OCI-M2 (cell line): ENCODE results near the gene ACTG1.
"Not testable (repeated sequence)": the region's sequence is repeated elsewhere in the genome, so short reads cannot be mapped to it uniquely, and the experiment has no call there.

ENCODE experiments used
- DNase-seq: peaks from one replicate; lab custom pipeline; 2025; ENCODE audit not compliant: unreplicated experiment; lab: John Stamatoyannopoulos, UW

Gene ACTG1

DNA sequence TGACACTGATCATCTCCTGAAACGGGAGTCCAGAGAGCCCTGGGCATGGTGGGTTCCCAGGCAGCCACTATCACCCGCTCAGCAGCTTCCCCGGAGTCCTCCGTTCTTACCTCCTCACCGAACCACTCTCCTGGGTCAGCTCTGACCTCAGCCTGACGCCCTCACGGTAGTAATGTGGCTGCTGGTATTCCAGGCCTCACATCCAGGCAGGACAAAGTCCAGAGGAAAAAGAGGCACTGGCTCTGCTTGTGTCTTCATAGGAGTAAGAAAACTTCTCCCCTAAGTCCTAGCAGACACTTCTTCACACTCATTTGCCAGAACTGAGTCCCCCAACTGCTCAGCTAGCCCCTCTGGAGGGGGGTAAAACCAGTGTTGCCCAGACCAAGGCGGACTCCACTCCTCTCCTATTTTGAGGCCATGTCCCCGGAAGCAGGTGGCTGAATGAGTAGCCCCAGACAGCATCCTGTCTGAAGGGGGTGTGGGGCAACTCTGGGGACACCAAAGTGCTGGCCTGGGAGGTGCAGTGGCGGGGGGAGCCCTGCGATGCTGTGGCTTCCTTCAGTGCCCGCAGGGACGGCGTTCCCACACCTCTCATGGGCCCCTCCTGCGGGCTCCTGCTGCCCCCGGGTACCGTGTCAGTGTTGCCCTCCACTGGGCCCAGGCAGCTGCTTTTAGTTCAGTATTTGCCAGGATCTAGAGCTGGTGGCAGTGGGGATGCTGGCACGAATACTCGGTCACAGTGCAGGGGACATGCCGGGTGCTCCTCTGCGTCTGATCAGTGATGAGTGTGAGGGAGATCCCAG is 20.9 kb upstream of the ACTG1 start:
- no peak for DNase-seq

DNA sequence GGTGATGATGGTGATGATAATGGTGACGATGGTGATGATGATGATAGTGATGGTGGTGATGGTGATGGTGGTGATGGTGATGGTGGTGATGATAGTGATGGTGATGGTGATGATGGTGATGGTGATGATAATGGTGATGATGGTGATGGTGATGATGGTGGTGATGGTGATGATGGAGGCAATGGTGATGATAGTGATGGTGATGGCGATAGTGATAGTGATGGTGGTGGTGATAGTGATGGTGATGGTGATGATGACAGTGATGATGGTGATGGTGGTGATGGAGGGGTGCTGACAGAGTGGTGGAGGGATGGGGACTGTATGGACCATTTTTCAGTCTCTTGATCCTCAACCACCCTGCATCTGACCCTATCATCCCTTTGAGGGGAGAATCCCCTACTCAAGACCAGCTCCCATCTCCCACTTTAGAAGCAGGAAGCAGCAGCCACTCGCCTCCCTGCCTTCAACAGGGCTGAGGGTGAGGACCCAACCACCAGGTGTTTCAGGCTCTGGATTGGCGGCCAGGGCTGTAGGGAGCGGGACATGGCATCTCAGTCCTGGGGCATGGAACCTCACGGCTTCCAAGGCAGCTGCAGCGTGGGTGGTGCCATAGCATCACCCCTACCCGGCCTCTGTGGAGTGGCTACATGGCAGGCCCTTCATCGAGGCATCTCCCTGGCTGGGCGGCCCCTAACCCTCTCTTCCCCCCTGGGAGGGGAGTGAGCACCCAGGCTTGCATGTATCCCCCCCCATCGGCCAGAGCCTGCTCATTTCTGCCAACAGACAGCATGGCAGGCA is 20.1 kb upstream of the ACTG1 start:
- no peak for DNase-seq

DNA sequence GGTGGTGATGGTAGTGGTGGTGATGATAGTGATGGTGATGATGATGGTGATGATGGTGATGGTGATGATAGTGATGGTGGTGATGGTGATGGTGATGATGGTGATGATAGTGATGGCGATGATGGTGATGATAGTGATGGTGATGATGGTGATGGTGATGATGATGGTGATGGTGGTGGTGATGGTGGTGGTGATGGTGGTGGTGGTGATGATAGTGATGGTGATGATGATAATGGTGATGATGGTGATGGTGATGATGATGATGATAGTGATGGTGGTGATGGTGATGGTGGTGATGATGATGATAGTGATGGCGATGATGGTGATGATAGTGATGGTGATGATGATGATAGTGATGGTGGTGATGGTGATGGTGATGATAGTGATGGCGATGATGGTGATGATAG is 19.4 kb upstream of the ACTG1 start:
- not testable (repeated sequence) for DNase-seq

DNA sequence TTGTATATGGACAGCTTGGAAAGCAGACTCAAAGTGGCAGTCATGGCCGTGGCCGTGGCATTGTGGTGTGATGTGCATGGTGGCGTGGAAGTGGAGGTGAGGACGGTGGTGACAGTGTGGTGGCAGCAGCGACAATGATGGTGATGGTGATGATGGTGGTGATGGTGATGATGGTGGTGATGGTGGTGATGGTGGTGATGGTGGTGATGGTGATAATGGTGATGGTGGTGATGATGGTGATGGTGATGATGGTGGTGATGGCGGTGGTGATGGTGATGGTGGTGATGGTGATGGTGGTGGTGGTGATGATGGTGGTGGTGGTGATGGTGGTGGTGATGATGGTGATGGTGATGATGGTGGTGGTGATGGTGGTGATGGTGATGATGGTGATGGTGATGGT is 18.4 kb upstream of the ACTG1 start:
- not testable (repeated sequence) for DNase-seq

DNA sequence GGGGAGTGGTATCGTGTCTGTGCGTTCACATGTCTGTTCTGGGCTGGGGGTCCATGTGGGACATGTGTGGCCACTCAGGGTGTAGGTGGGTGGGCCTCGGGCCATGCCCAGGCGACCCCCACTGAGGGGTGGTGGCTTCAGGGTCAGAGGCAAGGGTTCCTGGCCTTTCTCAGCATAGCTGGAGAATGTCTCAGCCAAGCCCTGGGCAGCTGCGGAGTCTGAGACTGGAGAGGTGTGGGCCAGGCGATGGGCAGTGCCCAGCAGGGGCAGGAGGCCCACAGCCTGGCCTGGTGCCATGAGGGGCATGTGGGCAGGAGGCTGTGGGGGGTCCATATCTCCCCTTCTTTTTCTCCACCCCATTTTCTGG is 16.8 kb upstream of the ACTG1 start:
- DNase-seq: no peak

DNA sequence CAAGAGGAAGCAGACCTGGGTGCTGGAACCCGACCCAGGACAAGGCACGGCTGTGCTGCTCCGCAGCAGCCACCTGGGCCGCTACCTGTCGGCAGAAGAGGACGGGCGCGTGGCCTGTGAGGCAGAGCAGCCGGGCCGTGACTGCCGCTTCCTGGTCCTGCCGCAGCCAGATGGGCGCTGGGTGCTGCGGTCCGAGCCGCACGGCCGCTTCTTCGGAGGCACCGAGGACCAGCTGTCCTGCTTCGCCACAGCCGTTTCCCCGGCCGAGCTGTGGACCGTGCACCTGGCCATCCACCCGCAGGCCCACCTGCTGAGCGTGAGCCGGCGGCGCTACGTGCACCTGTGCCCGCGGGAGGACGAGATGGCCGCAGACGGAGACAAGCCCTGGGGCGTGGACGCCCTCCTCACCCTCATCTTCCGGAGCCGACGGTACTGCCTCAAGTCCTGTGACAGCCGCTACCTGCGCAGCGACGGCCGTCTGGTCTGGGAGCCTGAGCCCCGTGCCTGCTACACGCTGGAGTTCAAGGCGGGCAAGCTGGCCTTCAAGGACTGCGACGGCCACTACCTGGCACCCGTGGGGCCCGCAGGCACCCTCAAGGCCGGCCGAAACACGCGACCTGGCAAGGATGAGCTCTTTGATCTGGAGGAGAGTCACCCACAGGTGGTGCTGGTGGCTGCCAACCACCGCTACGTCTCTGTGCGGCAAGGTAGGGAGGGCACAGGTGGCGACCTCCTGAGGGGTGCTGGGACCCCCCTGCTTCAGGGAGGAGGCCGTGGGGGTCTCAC is 16.2 kb upstream of the ACTG1 start:
- DNase-seq: no peak

DNA sequence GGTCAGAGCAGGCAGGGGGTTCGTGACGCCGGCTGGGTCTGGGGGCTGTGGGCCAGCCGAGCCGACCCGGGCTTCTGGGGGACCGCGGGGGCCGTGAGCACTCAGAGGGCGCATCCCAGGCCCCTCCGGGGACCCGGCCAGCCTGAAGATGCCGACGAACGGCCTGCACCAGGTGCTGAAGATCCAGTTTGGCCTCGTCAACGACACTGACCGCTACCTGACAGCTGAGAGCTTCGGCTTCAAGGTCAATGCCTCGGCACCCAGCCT is 15.7 kb upstream of the ACTG1 start:
- no peak for DNase-seq

DNA sequence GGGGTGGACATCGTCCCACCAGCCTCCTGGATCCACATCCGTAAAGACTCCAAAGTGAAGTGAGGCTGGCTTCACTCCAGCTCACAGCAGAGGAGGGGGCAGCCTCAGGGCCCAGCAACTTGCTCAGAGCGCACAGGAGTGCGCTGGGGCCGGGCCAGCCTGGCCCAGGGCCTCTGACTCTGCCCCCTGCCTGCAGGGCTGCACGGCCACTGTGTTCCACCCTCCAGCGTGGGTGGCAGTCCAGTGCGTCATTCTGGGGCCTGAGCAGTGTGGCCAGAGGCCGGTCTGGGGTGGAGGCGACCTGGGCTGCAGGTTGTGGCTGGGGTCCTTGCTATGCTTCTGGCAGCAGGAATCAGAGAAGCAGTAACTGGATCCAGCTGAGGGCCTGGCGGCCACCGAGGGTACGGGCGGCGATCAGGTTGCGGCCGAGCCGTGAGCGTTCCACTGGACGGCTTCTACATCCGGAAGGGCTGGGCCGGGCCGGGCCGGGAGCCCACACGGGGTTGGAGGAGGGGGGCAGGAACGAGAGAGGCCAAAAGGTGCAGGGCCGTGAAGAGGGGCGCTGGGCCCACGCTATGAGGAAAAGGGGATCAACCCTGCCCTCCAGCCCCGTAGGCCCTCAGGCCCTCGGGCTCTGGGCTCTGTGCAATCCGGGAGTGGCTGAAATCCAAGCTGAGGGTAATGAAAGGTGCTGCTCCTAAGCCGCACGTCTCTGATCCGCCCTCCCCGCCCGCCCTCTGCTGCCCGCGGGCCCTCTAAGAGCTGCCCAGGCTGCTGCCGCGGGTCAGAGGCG is 15.2 kb upstream of the ACTG1 start, which contains the start of gene FSCN2:
Gene FSCN2, plus strand, starts transcription at position 787 of the 793 bp plus-strand sequence. CDS start 155 bp downstream, outside the sequence.
- no peak for DNase-seq

DNA sequence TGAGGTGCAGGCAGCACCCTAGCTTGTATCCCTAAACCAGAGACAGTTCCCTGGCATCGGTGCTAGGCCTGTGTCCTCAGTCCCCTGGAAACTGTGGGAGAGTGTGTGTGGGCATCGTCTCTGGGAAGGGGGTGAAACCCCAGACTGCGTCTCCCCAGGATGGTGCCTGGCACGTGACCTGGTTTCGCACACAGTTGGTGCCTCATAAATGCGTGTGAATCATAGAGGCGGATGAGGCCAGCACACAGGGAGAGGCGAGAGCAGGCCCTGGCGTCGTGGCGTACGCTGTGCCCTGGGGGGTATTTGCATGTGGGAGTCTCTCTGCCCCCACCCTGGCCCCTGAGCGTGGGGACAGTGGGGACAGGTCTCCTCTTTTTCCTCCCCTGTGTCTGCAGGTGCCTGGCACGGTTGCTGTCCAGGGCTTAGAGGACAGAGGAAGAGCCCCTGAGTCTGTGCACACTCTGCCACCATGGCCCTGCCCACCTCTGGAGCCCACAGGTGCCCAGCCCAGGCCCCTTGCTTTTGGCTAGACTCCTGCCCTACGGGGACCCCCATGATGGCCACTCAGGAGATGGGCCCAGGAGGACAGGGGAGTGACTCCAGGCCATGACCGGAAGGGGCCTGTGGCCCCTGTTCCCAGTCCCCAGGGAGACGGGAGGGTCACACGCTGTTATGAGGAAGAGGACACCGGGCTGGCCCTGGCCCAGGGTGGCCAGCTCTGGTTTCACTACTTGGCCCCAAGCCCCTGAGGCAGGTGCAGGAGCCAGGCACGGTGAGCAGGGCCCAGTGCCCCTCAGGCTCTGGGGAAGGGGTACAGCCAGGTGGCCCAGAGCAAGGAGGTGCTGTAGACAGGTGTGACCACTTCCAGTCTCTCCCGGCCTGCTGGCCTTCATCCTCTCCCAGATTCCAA is 14.3 kb upstream of the ACTG1 start:
- no peak for DNase-seq

DNA sequence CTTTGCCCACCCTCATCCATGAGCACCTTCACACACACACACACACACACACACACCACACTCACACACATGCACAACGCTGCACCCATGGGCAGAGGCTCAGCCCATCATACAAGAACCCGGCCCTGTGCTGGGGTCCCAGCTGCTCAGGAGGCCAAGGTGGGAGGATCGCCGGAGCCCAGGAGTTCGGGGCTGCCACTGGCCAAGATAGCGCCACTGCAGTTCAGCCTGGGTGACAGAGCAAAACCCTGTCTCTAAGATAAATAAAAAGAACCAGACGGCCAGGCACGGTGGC is 12.2 kb upstream of the ACTG1 start:
- DNase-seq: no peak

DNA sequence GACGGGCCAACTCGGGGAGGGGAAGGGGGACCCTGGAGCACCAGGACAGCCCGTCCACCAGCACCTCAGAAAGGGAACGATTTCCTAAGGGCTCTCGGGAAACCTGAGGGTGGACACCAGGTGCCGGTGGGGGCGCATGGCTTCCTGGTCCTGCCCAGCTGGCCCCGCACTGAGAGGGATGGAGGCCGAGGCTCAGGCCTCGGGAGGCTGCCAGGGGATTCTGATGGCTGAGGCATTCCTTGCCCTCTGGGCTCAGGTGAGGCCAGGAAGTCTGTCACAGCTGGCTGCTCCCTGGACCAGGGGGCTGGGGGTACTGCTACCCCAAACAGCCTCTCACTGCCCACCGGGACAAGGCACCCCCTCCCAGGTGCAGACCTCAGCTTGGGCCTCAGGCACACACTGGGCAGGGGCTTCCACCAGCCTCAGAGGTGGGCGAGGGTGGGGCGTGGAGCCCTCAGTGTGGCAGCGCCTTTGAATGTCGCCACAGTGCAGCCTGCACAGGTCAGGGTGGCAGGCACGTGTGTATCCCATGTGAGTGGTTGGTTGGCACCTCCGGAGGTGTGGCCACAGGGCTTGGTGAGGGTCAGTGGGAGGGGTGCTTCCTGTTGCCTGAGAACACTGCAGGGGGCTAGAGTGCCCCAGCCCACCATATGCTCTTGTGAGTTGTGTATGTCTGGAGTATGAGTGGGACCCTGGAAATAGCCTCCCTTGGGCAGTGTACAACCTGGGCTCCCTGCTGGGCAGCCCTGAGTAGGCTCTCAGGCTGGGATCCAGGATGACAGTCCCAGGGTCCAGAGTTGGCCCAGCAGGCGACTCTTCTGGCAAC is 11.7 kb upstream of the ACTG1 start:
- no peak for DNase-seq

DNA sequence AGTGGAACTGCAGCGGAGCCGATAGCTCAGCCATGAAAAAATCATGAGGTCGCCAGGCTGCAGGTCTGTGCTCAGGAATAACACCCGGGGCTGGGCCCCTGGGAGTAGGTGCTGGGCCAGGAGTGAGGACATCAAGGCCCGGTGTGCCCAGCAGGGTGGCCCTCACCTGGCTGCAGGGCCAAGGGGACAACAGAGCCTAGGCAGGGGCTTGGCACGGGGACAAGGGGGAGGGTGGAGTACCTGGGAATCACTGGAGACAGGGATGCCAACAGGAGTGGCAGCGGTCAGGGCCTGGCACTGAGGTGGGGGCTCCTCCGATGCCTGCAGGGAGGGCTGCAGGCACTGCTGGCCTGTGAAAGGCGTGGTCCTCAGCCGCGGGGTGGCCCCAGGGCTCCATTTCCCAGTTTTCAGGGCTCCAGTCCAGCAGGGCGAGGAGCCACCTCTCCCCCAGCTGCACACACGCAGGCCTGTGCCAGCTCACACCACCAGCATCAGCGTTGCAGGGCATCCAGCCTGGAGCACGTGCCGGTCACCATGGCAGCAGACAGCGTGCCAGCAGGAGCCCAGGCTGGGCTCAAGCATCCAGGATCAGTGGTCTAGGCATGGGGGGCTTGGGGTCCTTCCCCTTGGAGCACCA is 10.9 kb upstream of the ACTG1 start:
- no peak for DNase-seq

DNA sequence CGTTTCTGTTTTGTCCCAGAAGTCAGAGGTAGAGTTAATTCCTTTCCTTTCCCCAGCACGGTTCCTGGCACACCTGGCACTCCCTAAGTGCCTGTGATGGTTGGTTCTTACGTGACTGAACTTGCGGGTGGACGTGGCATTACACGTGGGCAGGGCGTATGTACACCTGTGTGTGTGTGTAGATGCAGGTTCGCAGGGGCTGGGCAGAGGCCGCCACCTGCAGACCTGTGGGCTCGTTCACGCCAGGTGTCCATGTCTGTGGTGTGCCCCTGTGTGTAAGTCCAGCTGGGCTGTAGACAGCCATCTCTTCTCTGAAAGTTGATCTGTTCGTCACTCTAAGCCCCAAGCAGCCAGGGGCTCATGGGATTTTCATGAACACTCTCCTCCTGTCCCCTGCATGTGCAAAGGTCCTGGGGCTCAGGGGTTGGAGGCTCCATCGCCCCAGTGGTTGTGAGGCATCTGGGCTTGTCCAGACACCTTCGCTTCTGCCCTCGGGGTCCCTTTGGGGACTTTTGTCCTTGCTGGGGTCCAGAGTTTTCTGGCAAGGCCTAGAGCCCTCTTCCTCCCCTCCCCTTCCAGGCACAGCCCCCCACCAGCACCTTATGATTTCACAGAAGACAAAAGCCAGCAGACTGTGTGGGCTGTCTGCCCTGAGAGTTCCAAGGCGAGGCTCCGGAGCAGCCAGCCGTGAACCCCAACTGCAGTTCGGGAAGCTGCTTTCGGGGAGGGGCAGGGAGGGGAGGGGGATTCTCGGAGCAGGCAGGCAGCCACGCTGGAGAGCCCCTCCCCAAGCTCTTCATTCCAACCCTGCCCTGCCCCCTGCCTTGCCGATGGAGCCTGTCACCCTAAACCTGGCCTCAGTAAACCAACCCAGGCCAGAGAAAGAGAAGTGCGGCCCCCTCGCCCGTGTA is 10.1 kb upstream of the ACTG1 start:
- no peak for DNase-seq

DNA sequence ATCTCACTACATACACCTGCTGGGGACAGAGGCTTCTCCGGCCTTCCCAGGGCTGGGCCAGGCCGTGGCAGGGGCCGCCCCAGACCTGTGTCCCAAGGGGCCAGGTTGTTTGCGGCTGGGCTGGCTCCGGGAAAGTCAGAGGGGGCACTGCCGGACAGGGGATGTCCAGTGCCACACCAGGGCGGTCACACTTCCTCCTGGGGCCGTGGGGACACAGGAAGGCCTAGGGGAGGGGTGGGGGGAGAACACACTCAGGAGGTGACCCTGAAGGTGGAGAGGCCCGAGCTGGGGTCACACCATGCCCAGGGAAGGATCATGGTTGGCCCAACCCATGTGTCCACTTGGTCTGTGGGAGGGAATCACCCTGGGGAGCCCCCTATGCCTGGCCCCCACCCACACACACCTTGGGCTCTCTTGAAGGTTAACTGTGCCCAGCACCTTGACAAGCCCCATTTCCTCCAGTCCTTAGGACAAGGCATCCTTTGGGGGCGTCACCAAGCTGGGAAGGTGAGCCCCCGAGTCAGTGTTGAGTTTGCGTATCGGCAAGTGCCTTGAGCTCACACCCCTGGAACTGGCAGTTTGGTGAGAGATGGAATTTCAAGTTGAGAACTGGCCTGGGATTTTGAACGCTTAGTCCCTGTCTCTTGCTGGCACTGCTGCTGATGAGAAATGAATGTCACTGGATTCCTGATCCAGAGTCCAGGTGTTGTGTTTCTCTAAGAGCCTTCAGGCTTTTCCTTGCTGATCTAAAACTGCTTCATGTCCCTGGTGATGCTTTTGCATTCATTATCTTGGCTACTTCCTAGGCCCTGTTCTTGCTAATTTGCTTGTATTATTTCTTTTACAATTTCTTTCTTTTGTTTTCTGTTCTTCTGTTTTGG is 7.7 kb upstream of the ACTG1 start:
- no peak for DNase-seq

DNA sequence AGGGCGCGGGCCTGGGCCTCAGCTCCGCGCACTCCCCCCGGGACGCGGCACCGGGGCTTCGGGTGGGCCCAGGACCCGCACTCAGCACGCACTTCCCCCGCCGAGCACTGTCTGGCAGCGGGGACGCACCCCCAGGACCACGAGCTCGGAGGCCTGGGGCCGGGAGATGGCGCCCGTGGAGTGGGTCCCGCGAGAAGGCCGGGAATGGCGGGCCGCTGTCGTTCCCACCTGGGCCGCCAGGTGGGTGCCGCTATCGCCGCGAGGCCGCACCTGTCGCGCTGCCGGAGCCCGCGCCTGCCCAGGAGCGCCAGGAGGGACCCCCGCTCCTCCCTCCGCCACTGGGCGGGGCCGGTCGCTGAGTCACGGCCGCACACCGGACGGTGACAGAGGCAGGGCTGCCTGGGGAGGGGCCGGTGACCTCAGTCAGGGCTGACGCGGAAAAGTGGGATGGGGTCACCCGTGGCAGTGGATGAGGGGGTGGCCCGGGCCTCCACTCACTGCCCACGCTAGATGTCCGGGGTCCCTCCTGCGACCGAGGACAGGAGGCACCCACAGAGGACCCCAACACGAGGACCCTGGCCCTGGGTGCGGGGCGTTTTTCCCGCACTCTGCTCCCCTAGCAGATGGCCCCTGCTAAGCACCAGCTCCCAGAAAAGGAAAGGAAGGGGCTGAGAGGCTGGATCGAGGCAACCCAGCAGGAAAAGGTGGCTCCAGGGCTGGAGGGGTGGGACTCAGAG is 6.9 kb upstream of the ACTG1 start:
- DNase-seq: no peak

DNA sequence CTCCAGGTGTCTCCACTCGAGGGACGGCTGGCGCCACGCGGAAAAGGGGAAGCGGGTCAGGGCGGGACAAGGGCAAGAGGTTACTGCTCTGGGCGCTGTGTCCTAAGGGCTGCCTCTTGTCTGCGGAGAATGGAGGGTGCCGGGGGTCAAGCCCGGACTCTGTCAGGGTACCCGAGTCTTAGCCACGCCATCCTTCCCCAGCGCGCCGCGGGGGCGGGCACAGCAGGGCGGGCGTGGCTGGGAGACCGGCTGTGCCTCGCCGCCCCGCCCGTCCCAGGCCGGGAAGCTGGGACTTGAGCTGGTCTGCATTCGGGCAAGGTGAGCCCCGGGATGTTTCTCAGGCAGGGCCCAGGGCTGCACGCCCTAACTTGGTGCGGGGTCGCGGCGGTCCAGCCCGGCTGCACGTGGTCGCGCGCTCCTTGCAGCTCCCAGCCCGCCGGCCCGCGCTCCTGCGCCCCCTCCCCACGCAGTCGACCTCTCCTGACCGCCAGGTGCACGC is 6.2 kb upstream of the ACTG1 start:
- no peak for DNase-seq
